Spleen (tissue), 11 donors: ENCODE measurements around the gene CNOT3. TPM values are rescaled to one million over a fixed set of nuclear protein-coding genes. Genes with fewer than 3 reads are reported as not detected.

ENCODE experiments used
- DNase-seq: peaks from one replicate; pipeline ENCODE4 v3.0.0-alpha.2; 2020
- H3K27ac ChIP-seq, 8 donors: fragments of 200-600 bp; sonication (generic) in 7 of 8; 1 replicate in 4 of 8; 2 replicates in 4 of 8; pipeline versions ENCODE4 v1.5.0 to v1.8.0; 2016 to 2021; ENCODE audit warnings: inconsistent platforms in 4 of 8, mild to moderate bottlenecking in 4 of 8, moderate library complexity in 1 of 8
- H3K27me3 ChIP-seq, 7 donors: fragments of 200-600 bp; sonication (generic) in 6 of 7; replicated peaks in 1 of 7; 1 replicate in 4 of 7; 2 replicates in 3 of 7; pipeline versions ENCODE4 v1.5.0 to v1.8.0; 2016 to 2021; ENCODE audit warnings: inconsistent platforms in 3 of 7, mild to moderate bottlenecking in 1 of 7
- H3K36me3 ChIP-seq, 6 donors: fragments of 200-600 bp; sonication (generic) in 5 of 6; 1 replicate in 4 of 6; 2 replicates in 2 of 6; pipeline versions ENCODE4 v1.5.0 to v1.8.0; 2016 to 2021; ENCODE audit warnings: inconsistent platforms in 2 of 6
- H3K4me1 ChIP-seq, 6 donors: fragments of 200-600 bp; sonication (generic) in 5 of 6; 1 replicate in 3 of 6; 2 replicates in 3 of 6; pipeline versions ENCODE4 v1.5.0 to v1.8.0; 2016 to 2021; ENCODE audit warnings: inconsistent platforms in 3 of 6
- H3K4me3 ChIP-seq, 8 donors: fragments of 200-600 bp; sonication (generic) in 7 of 8; 1 replicate in 4 of 8; 2 replicates in 4 of 8; pipeline versions ENCODE4 v1.5.0 to v1.8.0; 2016 to 2021; ENCODE audit warnings: inconsistent platforms in 4 of 8, mild to moderate bottlenecking in 4 of 8, moderate library complexity in 2 of 8
- H3K9me3 ChIP-seq, 8 donors: fragments of 200-600 bp; sonication (generic) in 7 of 8; 1 replicate in 4 of 8; 2 replicates in 4 of 8; pipeline versions ENCODE4 v1.5.0 to v1.8.0; 2016 to 2021; ENCODE audit warnings: inconsistent platforms in 4 of 8
- CTCF ChIP-seq, 11 experiments: fragments of 200-600 bp in 7 of 11; fragments of 450-650 bp in 4 of 11; sonication (generic) in 4 of 11; IDR thresholded peaks in 8 of 11; conservative IDR thresholded peaks in 3 of 11; 1 replicate in 7 of 11; 2 replicates in 4 of 11; pipeline versions ENCODE4 v1.4.0 to v1.8.0; 2016 to 2021; ENCODE audit warnings: antibody characterized with exemption in 11 of 11, inconsistent platforms in 4 of 11, mild to moderate bottlenecking in 1 of 11
- POLR2A ChIP-seq, 3 donors: fragments of 450-650 bp; IDR thresholded peaks; one replicate each; pipeline ENCODE4 v1.5.1; 2017; ENCODE audit warnings: antibody characterized with exemption in 3 of 3, mild to moderate bottlenecking in 1 of 3
- POLR2AphosphoS5 ChIP-seq, 3 donors: sonication (generic); formaldehyde crosslinking; IDR thresholded peaks; one replicate each; pipeline ENCODE4 v1.5.1; 2017; ENCODE audit warnings: antibody characterized with exemption in 3 of 3
- WGBS, 5 donors: extraction: QIAGEN DNeasy Blood & Tissue Kit in 3 of 5; methylation state at CpG; one replicate each; pipeline versions ENCODE4 v1.1.5 to v1.1.7; 2013 to 2018; 5-methylcytosine and 5-hydroxymethylcytosine counted together
- intact Hi-C: fragments of 100-400 bp; cut with DNase I; formaldehyde crosslinking; loops from one replicate; pipeline ENCODE4 v1.15.0; 2023; ENCODE audit warnings: low total_unique reads
- polyA plus RNA-seq, 3 donors: library from polyadenylated mRNA; stranded (reverse); fragments of 200-250 nt; gene quantifications; one replicate each; pipeline ENCODE4 v1.2.1, GENCODE V29; 2013
- total RNA-seq, 7 donors: library from RNA; depleted of rRNA in 3 of 7; stranded (reverse); fragments of >200 nt in 3 of 7; fragmentation: NEBNext Ultra II Directional in 4 of 7; extraction: Animal tissue kit (Norgen Biotek cat#: 25700) in 4 of 7; gene quantifications; one replicate each; pipeline versions ENCODE4 v1.1.0 to v1.2.1, GENCODE V29; 2016 to 2021
- donor health status: healthy with polysubstance abuse.
- donor health status: DM: no; HTN: no; CAD: no; lungs with moderate emphysema.
- donor health status: DM: no; HTN: no; CAD: no.
- donor health status: Bipolar disorder and iron deficiency.
- donor health status: healthy.
- donor health status: DM: no; HTN: no; CAD: no.
- donor health status: DM: yes; HTN: yes; CAD: no.

CNOT3 gene
- total and polyA plus RNA-seq, 10 donors: 17.7 to 56.1 (median 42.8) TPM

DNA sequence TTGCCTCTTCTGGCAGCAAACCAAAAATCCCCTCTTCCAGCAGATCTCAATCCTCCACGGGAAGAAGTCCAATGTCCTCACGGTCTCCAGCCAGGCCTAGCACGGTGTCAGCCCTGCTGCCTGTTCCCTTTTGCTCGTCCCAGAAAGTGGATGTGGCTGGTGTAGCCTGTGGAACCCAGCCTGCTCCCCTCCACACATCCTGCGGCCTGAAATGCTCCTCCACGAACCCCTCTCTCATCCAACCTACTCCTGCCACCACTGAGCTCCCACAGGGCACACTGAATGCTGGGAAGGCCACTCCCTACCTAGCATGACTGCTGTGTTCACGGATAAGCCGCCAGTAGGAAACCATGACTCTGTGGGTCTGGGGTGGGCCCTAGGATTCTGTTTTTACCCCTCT, 48.8 kb downstream of the CNOT3 start:
- peaks cover 7 to 27% (median 15%) of the 10 kb centered on the region in 6 donors for H3K4me1 ChIP-seq
- peak; percentile 68 for DNase-seq
- peaks cover 0 to 56% (median 2%) of the 10 kb centered on the region in 6 donors for H3K36me3 ChIP-seq
- no peak for TF ChIP-seq CTCF (IDR thresholded peaks at IDR 0.05 in 8 of 11, conservative IDR thresholded peaks at IDR 0.05 in 3 of 11)
- TF ChIP-seq POLR2A (IDR thresholded peaks at IDR 0.05): no peak
- TF ChIP-seq POLR2AphosphoS5 (IDR thresholded peaks at IDR 0.05): no peak
- WGBS, 5 donors: 91 to 96% (median 93%) methylated on average over 8 of the region's 8 CpGs
- intact Hi-C loops: no loop called here
- H3K27ac ChIP-seq: peak overlapping the region in 1 of 8 donors; percentile 99
- no peaks in the 10 kb centered on the region for H3K27me3 ChIP-seq
- H3K9me3 ChIP-seq: no peaks in the 10 kb centered on the region
- no peak overlapping the region for H3K4me3 ChIP-seq

DNA sequence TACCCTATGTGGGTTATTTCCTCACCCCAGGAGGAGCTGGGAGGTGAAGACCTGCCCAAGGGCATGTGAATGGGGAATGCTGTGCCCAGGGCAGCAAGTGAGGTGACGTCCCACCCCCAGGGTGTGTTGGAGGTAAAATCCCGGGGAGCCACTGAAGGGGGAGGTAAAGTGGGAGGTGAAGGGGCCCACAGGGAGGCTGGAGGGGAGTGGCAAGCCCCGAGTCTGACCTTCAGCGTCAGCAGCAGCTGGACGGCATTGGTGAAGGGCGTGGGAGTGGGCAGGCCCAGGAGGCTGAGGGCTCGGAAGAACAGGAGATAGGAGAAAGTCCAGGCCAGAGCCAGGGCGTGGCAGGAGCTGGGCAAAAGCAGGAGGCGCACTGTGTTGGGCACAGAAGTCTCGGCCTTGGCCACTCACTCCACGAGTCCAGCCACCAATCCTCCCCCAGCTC, 49.4 kb downstream of the CNOT3 start:
- intact Hi-C loops: no loop called here
- H3K9me3 ChIP-seq: no peaks in the 10 kb centered on the region
- peak overlapping the region in 1 of 8 donors; percentile 99 for H3K27ac ChIP-seq
- H3K4me3 ChIP-seq: no peak overlapping the region
- TF ChIP-seq CTCF (IDR thresholded peaks at IDR 0.05 in 8 of 11, conservative IDR thresholded peaks at IDR 0.05 in 3 of 11) (no peak), POLR2AphosphoS5 (IDR thresholded peaks at IDR 0.05) (peak in 1 of 3 donors; percentile 25)
- peaks cover 11 to 33% (median 21%) of the 10 kb centered on the region in 6 donors for H3K4me1 ChIP-seq
- DNase-seq: peak; percentile 77
- no peaks in the 10 kb centered on the region for H3K27me3 ChIP-seq
- WGBS, 5 donors: 86 to 91% (median 90%) methylated on average over 11 of the region's 11 CpGs
- peaks cover 0 to 55% (median 2%) of the 10 kb centered on the region in 6 donors for H3K36me3 ChIP-seq

DNA sequence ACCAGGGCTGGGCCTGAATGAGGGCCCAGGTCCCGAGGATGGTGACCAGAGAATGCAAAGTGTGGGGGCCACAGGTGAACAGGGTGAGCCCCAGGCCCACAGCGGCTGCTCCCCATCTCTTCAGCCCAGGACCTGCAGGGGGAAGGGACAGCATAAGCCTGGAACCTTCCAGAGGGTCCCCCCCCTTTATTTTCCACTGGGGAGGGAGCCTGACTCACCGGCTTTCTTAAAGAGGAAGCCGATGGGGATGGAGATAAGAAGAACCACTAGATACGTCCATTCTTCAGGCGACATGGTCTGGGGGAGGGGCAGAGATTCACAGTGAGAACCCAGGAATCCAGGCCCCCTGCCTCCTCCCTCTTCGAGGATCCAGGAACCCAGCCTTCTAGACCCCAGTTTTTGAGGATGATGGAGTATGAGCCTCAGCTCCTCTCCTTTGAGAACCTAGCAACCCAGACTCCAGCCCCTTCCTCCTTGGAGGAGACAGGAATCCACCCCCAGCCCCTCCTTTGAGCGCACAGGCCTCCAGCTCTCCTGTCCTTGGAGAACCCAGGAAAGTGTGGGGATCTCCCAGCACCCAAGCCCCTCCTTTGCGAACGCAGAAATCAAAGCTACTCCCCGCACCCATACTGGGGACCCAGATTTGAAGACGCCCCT, 50.8 kb downstream of the CNOT3 start:
- Histone ChIP-seq H3K36me3 (peaks cover 0 to 55% (median 10%) of the 10 kb centered on the region in 6 donors), H3K27ac (peak overlapping the region; percentile 42 to 100 (median 99)), H3K4me3 (peak overlapping the region in 7 of 8 donors; percentile 46 to 98 (median 75)), H3K9me3 (no peaks in the 10 kb centered on the region), H3K27me3 (no peaks in the 10 kb centered on the region), H3K4me1 (peaks cover 14 to 47% (median 32%) of the 10 kb centered on the region in 6 donors)
- 7 to 16% (median 10%) methylated on average over 9 to 12 of the region's 12 CpGs for WGBS, 5 donors
- DNase-seq: peak; percentile 84
- intact Hi-C loops: no loop called here
- peak in 1 of 3 donors; percentile 74 for TF ChIP-seq POLR2AphosphoS5 (IDR thresholded peaks at IDR 0.05)
- TF ChIP-seq CTCF (IDR thresholded peaks at IDR 0.05 in 8 of 11, conservative IDR thresholded peaks at IDR 0.05 in 3 of 11): no peak

DNA sequence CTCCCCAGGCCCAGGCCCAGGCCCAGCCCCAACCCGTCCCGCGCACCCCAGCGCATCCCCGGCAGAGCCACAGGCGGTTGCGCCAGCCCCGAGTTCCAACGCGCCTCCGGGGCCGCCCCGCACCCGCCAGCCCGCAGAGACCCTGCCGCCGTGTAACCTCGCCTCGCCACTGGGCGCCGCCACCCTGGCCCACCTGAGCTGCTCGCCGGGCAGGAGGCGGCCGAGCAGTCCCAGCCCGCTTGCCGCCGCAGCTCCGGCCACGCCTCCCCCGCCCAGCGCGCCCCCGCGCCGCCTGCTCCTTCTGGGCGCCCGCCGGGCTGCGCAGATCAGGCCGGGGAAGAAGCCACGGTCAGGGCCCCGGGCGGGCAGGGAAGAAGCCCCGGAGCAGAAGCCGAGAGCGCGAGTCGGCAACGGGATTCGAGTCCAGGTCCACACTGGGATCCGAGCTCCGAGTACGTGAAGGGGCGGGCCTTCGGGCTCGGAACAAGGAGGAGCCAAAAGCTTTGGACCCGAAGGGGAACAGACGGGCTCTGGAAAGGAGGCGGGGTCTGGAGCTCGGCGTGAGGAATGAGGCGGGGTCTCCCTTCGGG, 51.7 kb downstream of the CNOT3 start, which contains the start of gene MBOAT7:
TSS of gene MBOAT7 (minus strand) at position 436 of the 590 bp plus-strand sequence. CDS start 1,072 bp downstream, outside the sequence.
- H3K27ac ChIP-seq: peak within 1 kb of the TSS; percentile 93 to 100 (median 99)
- no peak for DNase-seq
- no peaks in the 10 kb centered on the region for H3K27me3 ChIP-seq
- WGBS, 5 donors: 0 to 1% (median 0%) methylated on average over 16 to 64 of the region's 64 CpGs
- peaks cover 14 to 55% (median 34%) of the 10 kb centered on the region in 6 donors for H3K4me1 ChIP-seq
- intact Hi-C loops: no loop called here
- peak in 9 of 11 experiments; percentile 12 to 60 (median 39) for TF ChIP-seq CTCF (IDR thresholded peaks at IDR 0.05 in 8 of 11, conservative IDR thresholded peaks at IDR 0.05 in 3 of 11)
- TF ChIP-seq POLR2AphosphoS5 (IDR thresholded peaks at IDR 0.05): peak; percentile 80 to 85 (median 83)
- peak in 1 of 3 donors; percentile 30 for TF ChIP-seq POLR2A (IDR thresholded peaks at IDR 0.05)
- H3K9me3 ChIP-seq: no peaks in the 10 kb centered on the region
- H3K4me3 ChIP-seq: peak within 1 kb of the TSS; percentile 46 to 98 (median 73)
- peaks cover 0 to 55% (median 17%) of the 10 kb centered on the region in 6 donors for H3K36me3 ChIP-seq
